Measurements from ENCODE around the gene INSIG2. TPM values are rescaled to one million over a fixed set of nuclear protein-coding genes. Genes with fewer than 3 reads are reported as not detected.

INSIG2 gene
- polyA plus RNA-seq, 1 donor (not counting 4 experiments of a cell fraction or from before 2014, with no cell fraction given), result 28.6 TPM

GRCh38 chr2:118062048-118062447 lies 26.2 kb upstream of the INSIG2 start:
- DNase-seq (ENCODE audit: low read depth, low spot score) (no peak), FAIRE-seq (no peak)
- Histone ChIP-seq H3K9me3 (ENCODE audit: control insufficient read depth, low read depth, low read length) (no peaks in the 10 kb centered on the region), H3K4me2 (ENCODE audit: control insufficient read depth, extremely low read depth, insufficient read depth, low read depth, low read length) (no peak overlapping the region), H3K79me2 (ENCODE audit: control insufficient read depth, insufficient read depth, low read length) (no peaks in the 10 kb centered on the region), H2AFZ (ENCODE audit: control insufficient read depth, low read length) (no peak overlapping the region), H3K27ac (ENCODE audit: control insufficient read depth, insufficient read depth, low read length) (no peak overlapping the region), H3K27me3 (ENCODE audit: control insufficient read depth, extremely low read depth, insufficient read depth, low read length) (no peaks in the 10 kb centered on the region), H3K9me1 (ENCODE audit: control insufficient read depth, extremely low read depth, insufficient read depth, low read length) (no peaks in the 10 kb centered on the region), H3K4me1 (ENCODE audit: control insufficient read depth, extremely low read depth, insufficient read depth, low read length) (no peaks in the 10 kb centered on the region), H3K4me3 (ENCODE audit: control insufficient read depth in 2 of 3, extremely low read depth in 1 of 3, insufficient read depth in 2 of 3, low read depth in 1 of 3, low read length in 3 of 3) (no peak overlapping the region), H3K9ac (ENCODE audit: control insufficient read depth, extremely low read depth, insufficient read depth, low read length) (no peak overlapping the region), H4K20me1 (ENCODE audit: control insufficient read depth, extremely low read depth, insufficient read depth, low read length) (no peaks in the 10 kb centered on the region), H3K36me3 (ENCODE audit: control insufficient read depth in 2 of 2, extremely low read depth in 1 of 2, insufficient read depth in 2 of 2, low read length in 2 of 2) (no peaks in the 10 kb centered on the region)
- TF ChIP-seq EZH2 (IDR thresholded peaks at IDR 0.05; ENCODE audit: low read length), result no peak
- no peak for TF ChIP-seq CTCF (optimal IDR thresholded peaks at IDR 0.05 in 1 of 3, IDR thresholded peaks at IDR 0.05 in 1 of 3, conservative IDR thresholded peaks at IDR 0.05 in 1 of 3; ENCODE audit: extremely low read depth in 1 of 3, insufficient read depth in 2 of 3, low read length in 3 of 3)
- dilution Hi-C loops (cut with MboI; ENCODE audit: extremely low pct_ligation_motif_present, low sequenced_read_pairs), result no loop called here

GRCh38 chr2:118062669-118063068 lies 25.6 kb upstream of the INSIG2 start:
- dilution Hi-C loops (cut with MboI; ENCODE audit: extremely low pct_ligation_motif_present, low sequenced_read_pairs), result no loop called here
- DNase-seq (ENCODE audit: low read depth, low spot score), result no peak
- H3K79me2 ChIP-seq (ENCODE audit: control insufficient read depth, insufficient read depth, low read length), result no peaks in the 10 kb centered on the region
- H3K9ac ChIP-seq (ENCODE audit: control insufficient read depth, extremely low read depth, insufficient read depth, low read length), result no peak overlapping the region
- no peak overlapping the region for H3K4me2 ChIP-seq (ENCODE audit: control insufficient read depth, extremely low read depth, insufficient read depth, low read depth, low read length)
- H3K27me3 ChIP-seq (ENCODE audit: control insufficient read depth, extremely low read depth, insufficient read depth, low read length), result no peaks in the 10 kb centered on the region
- FAIRE-seq, result no peak
- no peaks in the 10 kb centered on the region for H3K4me1 ChIP-seq (ENCODE audit: control insufficient read depth, extremely low read depth, insufficient read depth, low read length)
- no peak overlapping the region for H2AFZ ChIP-seq (ENCODE audit: control insufficient read depth, low read length)
- H3K36me3 ChIP-seq (ENCODE audit: control insufficient read depth in 2 of 2, extremely low read depth in 1 of 2, insufficient read depth in 2 of 2, low read length in 2 of 2), result no peaks in the 10 kb centered on the region
- no peak overlapping the region for H3K4me3 ChIP-seq (ENCODE audit: control insufficient read depth in 2 of 3, extremely low read depth in 1 of 3, insufficient read depth in 2 of 3, low read depth in 1 of 3, low read length in 3 of 3)
- H3K27ac ChIP-seq (ENCODE audit: control insufficient read depth, insufficient read depth, low read length), result no peak overlapping the region
- H3K9me3 ChIP-seq (ENCODE audit: control insufficient read depth, low read depth, low read length), result no peaks in the 10 kb centered on the region
- no peak for TF ChIP-seq EZH2 (IDR thresholded peaks at IDR 0.05; ENCODE audit: low read length)
- no peaks in the 10 kb centered on the region for H4K20me1 ChIP-seq (ENCODE audit: control insufficient read depth, extremely low read depth, insufficient read depth, low read length)
- no peaks in the 10 kb centered on the region for H3K9me1 ChIP-seq (ENCODE audit: control insufficient read depth, extremely low read depth, insufficient read depth, low read length)

GRCh38 chr2:118065015-118065706 lies 23.1 kb upstream of the INSIG2 start:
- Histone ChIP-seq H2AFZ (ENCODE audit: control insufficient read depth, low read length) (no peak overlapping the region), H3K9me3 (ENCODE audit: control insufficient read depth, low read depth, low read length) (no peaks in the 10 kb centered on the region), H3K4me1 (ENCODE audit: control insufficient read depth, extremely low read depth, insufficient read depth, low read length) (no peaks in the 10 kb centered on the region), H3K9me1 (ENCODE audit: control insufficient read depth, extremely low read depth, insufficient read depth, low read length) (no peaks in the 10 kb centered on the region), H3K4me2 (ENCODE audit: control insufficient read depth, extremely low read depth, insufficient read depth, low read depth, low read length) (no peak overlapping the region), H3K4me3 (ENCODE audit: control insufficient read depth in 2 of 3, extremely low read depth in 1 of 3, insufficient read depth in 2 of 3, low read depth in 1 of 3, low read length in 3 of 3) (no peak overlapping the region), H3K27me3 (ENCODE audit: control insufficient read depth, extremely low read depth, insufficient read depth, low read length) (no peaks in the 10 kb centered on the region), H3K36me3 (ENCODE audit: control insufficient read depth in 2 of 2, extremely low read depth in 1 of 2, insufficient read depth in 2 of 2, low read length in 2 of 2) (no peaks in the 10 kb centered on the region), H3K79me2 (ENCODE audit: control insufficient read depth, insufficient read depth, low read length) (no peaks in the 10 kb centered on the region), H3K27ac (ENCODE audit: control insufficient read depth, insufficient read depth, low read length) (no peak overlapping the region), H4K20me1 (ENCODE audit: control insufficient read depth, extremely low read depth, insufficient read depth, low read length) (no peaks in the 10 kb centered on the region), H3K9ac (ENCODE audit: control insufficient read depth, extremely low read depth, insufficient read depth, low read length) (no peak overlapping the region)
- no peak for FAIRE-seq
- dilution Hi-C loops (cut with MboI; ENCODE audit: extremely low pct_ligation_motif_present, low sequenced_read_pairs), result no loop called here
- TF ChIP-seq EZH2 (IDR thresholded peaks at IDR 0.05; ENCODE audit: low read length), result no peak
- no peak for TF ChIP-seq CTCF (optimal IDR thresholded peaks at IDR 0.05 in 1 of 3, IDR thresholded peaks at IDR 0.05 in 1 of 3, conservative IDR thresholded peaks at IDR 0.05 in 1 of 3; ENCODE audit: extremely low read depth in 1 of 3, insufficient read depth in 2 of 3, low read length in 3 of 3)
- no peak for DNase-seq (ENCODE audit: low read depth, low spot score)
